GM23248 (cell line): ENCODE results near the gene SUGCT. TPM values are rescaled to one million over a fixed set of nuclear protein-coding genes. Genes with fewer than 3 reads are reported as not detected.

Experiments
- DNase-seq: peaks from one replicate; pipeline ENCODE4 v3.0.0-alpha.2; 2015
- H2AFZ ChIP-seq: fragments of 200-600 bp; sonication (generic); 2 replicates; pipeline ENCODE4 v1.6.1; 2016; ENCODE audit warnings: antibody characterized with exemption
- H3F3A ChIP-seq: fragments of 200-600 bp; sonication (generic); 2 replicates; pipeline ENCODE4 v1.6.1; 2016; ENCODE audit warnings: mild to moderate bottlenecking, antibody characterized with exemption, mixed run types; ENCODE audit not compliant: insufficient read depth
- H3K27ac ChIP-seq: fragments of 200-600 bp; sonication (generic); 2 replicates; pipeline ENCODE4 v1.5.1; 2016; ENCODE audit warnings: mild to moderate bottlenecking
- H3K27me3 ChIP-seq: fragments of 200-600 bp; sonication (generic); replicated peaks from 2 replicates; pipeline ENCODE4 v1.6.1; 2016; ENCODE audit warnings: mild to moderate bottlenecking; ENCODE audit not compliant: insufficient read depth
- H3K36me3 ChIP-seq: fragments of 200-600 bp; sonication (generic); 2 replicates; pipeline ENCODE4 v1.6.1; 2016; ENCODE audit warnings: low read depth, mild to moderate bottlenecking
- H3K4me1 ChIP-seq: fragments of 200-600 bp; sonication (generic); 2 replicates; pipeline ENCODE4 v1.6.1; 2016; ENCODE audit warnings: mild to moderate bottlenecking; ENCODE audit not compliant: insufficient read depth
- H3K4me2 ChIP-seq: fragments of 200-600 bp; sonication (generic); one replicate; pipeline ENCODE4 v1.6.1; 2016; ENCODE audit warnings: mild to moderate bottlenecking; ENCODE audit not compliant: unreplicated experiment
- H3K4me3 ChIP-seq: fragments of 200-600 bp; sonication (generic); 2 replicates; pipeline ENCODE4 v1.5.1; 2016; ENCODE audit warnings: mild to moderate bottlenecking
- H3K79me2 ChIP-seq: fragments of 200-600 bp; sonication (generic); 2 replicates; pipeline ENCODE4 v1.6.1; 2016; ENCODE audit warnings: mild to moderate bottlenecking; ENCODE audit not compliant: insufficient read depth
- H3K9ac ChIP-seq: fragments of 200-600 bp; sonication (generic); 2 replicates; pipeline ENCODE4 v1.6.1; 2016; ENCODE audit warnings: mild to moderate bottlenecking
- H3K9me2 ChIP-seq: fragments of 200-600 bp; sonication (generic); 2 replicates; pipeline ENCODE4 v1.6.1; 2016; ENCODE audit warnings: mixed run types, mild to moderate bottlenecking, moderate library complexity; ENCODE audit not compliant: insufficient read depth
- H3K9me3 ChIP-seq: fragments of 200-600 bp; sonication (generic); one replicate; pipeline ENCODE4 v1.6.1; 2017; ENCODE audit warnings: low read depth
- H4K20me1 ChIP-seq: fragments of 200-600 bp; sonication (generic); 2 replicates; pipeline ENCODE4 v1.6.0; 2016; ENCODE audit not compliant: insufficient read depth
- EZH2 ChIP-seq: fragments of 200-600 bp; sonication (generic); IDR thresholded peaks from 2 replicates; pipeline ENCODE4 v1.6.1; 2018; ENCODE audit warnings: antibody characterized with exemption, mild to moderate bottlenecking; ENCODE audit not compliant: insufficient read depth, poor library complexity, severe bottlenecking
- EZH2phosphoT487 ChIP-seq: fragments of 200-600 bp; sonication (generic); IDR thresholded peaks from 2 replicates; pipeline ENCODE4 v1.6.1; 2018; ENCODE audit warnings: antibody characterized with exemption, moderate library complexity, mild to moderate bottlenecking, low read depth; ENCODE audit not compliant: insufficient read depth
- WGBS, 2 experiments: methylation state at CpG; one replicate each; pipeline ENCODE4 v1.1.6; 2015 to 2017; ENCODE audit warnings: low lambda C conversion rate in 2 of 2, low coverage in 1 of 2; ENCODE audit errors: missing lambda C conversion rate in 2 of 2; 5-methylcytosine and 5-hydroxymethylcytosine counted together
- in situ Hi-C: fragments of 300-500 bp; cut with MboI; formaldehyde crosslinking; loops from 2 replicates; pipeline ENCODE4 v1.15.0; 2020
- polyA plus RNA-seq: library from polyadenylated mRNA; unstranded; fragments of >200 nt; fragmentation: Nextera tagmentation; extraction: Ambion mirVana; gene quantifications from 2 replicates; pipeline ENCODE4 v1.2.1, GENCODE V29; 2016
- total RNA-seq: library from RNA; depleted of rRNA; stranded (reverse); fragments of >200 nt; shearing (Covaris generic); gene quantifications from 2 replicates; pipeline ENCODE4 v1.2.3, GENCODE V29; 2014

Gene SUGCT
- total and polyA plus RNA-seq, 2 experiments from 2014 or later, result 2.2 to 7.1 TPM

DNA sequence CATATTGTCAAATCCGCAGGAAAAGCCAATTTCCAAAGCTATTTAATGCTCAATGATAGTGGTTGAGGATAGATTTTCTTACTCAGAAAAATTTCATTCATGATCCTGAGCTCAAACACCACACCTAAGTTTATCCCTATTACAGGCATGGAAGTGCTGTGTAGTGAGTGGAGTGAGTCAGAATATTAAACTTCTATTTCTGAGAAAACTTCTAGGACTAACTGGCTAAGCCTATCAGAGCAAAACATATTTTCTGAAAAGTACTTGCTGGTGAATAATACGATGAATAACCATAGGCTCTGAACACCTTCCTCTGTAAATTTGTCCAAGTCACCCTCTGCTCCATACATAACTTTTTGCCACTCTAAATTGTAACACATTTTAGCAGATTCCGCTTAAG is 221.5 kb downstream of the SUGCT start:
- H2AFZ ChIP-seq, result peak overlapping the region; percentile 28; the same call in 1 of the 2 replicates
- DNase-seq, result peak; percentile 70

DNA sequence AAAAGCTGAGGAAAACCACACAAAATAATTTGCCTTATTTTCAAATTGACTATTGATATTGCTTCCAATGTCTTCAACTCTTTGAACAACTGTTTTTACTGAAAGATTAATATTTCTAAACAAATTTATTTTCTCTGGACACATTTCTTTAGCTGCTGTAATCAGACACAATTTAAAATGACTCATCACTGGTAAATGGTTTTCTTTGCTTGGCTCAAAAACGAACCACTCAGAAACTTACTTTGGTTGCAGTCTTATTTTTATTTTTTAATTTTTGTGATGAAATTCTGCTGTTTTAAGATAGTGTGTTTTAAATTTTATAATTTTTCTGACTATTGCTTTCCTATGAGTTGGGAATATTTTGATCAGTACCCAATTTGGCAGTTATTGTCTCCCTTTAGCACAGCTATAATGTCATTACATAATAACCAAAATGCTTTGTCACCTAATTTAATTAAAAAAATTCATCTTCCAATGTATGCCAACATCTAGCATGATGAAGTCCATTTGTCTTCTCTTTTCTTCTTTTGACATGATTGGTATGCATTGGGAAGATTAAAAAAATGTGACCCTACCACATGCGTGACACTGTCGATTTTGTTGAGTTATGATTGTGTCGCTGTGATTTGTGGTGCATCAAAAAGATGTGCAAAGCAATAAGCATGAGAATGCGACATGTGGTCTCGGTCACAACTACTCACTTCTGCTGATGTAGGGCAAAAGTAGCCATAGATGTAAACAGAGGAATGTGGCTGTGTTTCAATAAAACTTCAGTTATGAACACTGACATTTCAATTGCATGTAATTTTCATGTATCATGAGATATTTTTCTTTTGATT is 222.3 kb downstream of the SUGCT start:
- H3K9me2 ChIP-seq, result no peaks in the 10 kb centered on the region
- peak; percentile 70 for DNase-seq
- peaks cover 20% of the 10 kb centered on the region for H3K4me1 ChIP-seq
- 0 out of 2 replicates have a peak overlapping the region, but pooled peaks have one; percentile 11 for H3K4me3 ChIP-seq
- no peaks in the 10 kb centered on the region for H4K20me1 ChIP-seq
- no peaks in the 10 kb centered on the region for H3K36me3 ChIP-seq
- WGBS, 2 experiments, result 9 to 14% methylated on average over 6 of the region's 6 CpGs
- peak overlapping the region; percentile 37; the same call in 1 of the 2 replicates for H3K9ac ChIP-seq
- peak overlapping the region; percentile 72 for H3K4me2 ChIP-seq
- peak overlapping the region; percentile 74 for H3K27ac ChIP-seq
- H3K79me2 ChIP-seq, result no peaks in the 10 kb centered on the region
- TF ChIP-seq EZH2phosphoT487, result no peak
- no peak for TF ChIP-seq EZH2
- H3K9me3 ChIP-seq, result no peaks in the 10 kb centered on the region
- H2AFZ ChIP-seq, result peak overlapping the region; percentile 28; the same call in 1 of the 2 replicates
- no peaks in the 10 kb centered on the region for H3K27me3 ChIP-seq
- in situ Hi-C loops, result no loop called here
- H3F3A ChIP-seq, result peaks cover 19% of the 10 kb centered on the region

More for the DNA sequence above, 221.5 kb downstream of the SUGCT start:
- Histone ChIP-seq H3K9me3 (no peaks in the 10 kb centered on the region), H4K20me1 (no peaks in the 10 kb centered on the region), H3K79me2 (no peaks in the 10 kb centered on the region), H3K4me3 (0 out of 2 replicates have a peak overlapping the region, but pooled peaks have one; percentile 11), H3K9me2 (no peaks in the 10 kb centered on the region), H3K27ac (peak overlapping the region; percentile 74), H3K9ac (peak overlapping the region; percentile 37; the same call in 1 of the 2 replicates), H3K4me1 (peaks cover 20% of the 10 kb centered on the region), H3K27me3 (no peaks in the 10 kb centered on the region), H3F3A (peaks cover 19% of the 10 kb centered on the region), H3K36me3 (no peaks in the 10 kb centered on the region), H3K4me2 (peak overlapping the region; percentile 72)
- 8 to 11% methylated on average over 3 of the region's 3 CpGs for WGBS, 2 experiments
- in situ Hi-C loops, result no loop called here
- TF ChIP-seq EZH2 (no peak), EZH2phosphoT487 (no peak)

DNA sequence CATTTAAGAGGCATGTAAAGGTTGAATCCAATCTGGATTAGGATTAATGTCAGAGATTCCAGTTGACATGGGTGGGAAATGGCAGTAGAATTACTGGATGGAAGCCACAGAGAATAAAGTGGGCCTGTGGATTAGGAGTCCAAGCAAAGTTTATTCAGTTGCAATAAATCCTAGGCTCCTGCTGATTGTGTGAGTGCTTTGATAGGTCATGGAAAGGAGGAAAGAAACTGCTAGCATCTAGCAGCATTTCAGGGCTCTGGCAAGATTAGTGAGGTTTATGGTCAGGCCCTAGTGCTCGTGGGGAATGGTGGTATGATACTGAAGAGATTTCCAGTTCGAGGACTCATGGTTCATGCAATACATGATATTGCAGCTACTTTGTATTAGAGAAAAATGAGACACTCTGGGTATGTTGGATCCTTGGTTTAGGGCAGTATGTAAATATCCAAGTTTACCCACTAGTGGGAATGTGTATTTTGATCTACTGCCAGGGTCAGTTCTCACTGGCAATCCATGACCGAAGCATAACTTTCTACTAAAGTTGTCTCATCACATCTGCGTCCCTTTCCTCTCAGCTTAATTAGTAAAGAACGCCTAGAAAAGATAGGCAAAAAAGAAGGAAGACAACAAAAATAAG is 235.0 kb downstream of the SUGCT start:
- Histone ChIP-seq H3K27me3 (no peaks in the 10 kb centered on the region), H3K9me3 (no peaks in the 10 kb centered on the region), H4K20me1 (no peaks in the 10 kb centered on the region), H3K9ac (no peak overlapping the region), H3K4me1 (peaks cover 8% of the 10 kb centered on the region; the same call in 1 of the 2 replicates), H3K4me2 (no peak overlapping the region), H3K36me3 (no peaks in the 10 kb centered on the region), H3F3A (no peaks in the 10 kb centered on the region), H2AFZ (no peak overlapping the region), H3K79me2 (no peaks in the 10 kb centered on the region), H3K4me3 (no peak overlapping the region), H3K9me2 (no peaks in the 10 kb centered on the region), H3K27ac (no peak overlapping the region)
- WGBS, 2 experiments, result 87 to 93% methylated on average over 5 of the region's 5 CpGs
- in situ Hi-C loops, result no loop called here
- DNase-seq, result no peak
- TF ChIP-seq EZH2phosphoT487 (no peak), EZH2 (no peak)

GRCh38 chr7:40371806-40372440 is 237.1 kb downstream of the SUGCT start:
- no peaks in the 10 kb centered on the region for H4K20me1 ChIP-seq
- H3K4me1 ChIP-seq, result peaks cover 8% of the 10 kb centered on the region; the same call in 1 of the 2 replicates
- peak overlapping the region; percentile 30 for H3K4me2 ChIP-seq
- H3K9me2 ChIP-seq, result no peaks in the 10 kb centered on the region
- H3K4me3 ChIP-seq, result no peak overlapping the region
- WGBS, 2 experiments, result 25 to 30% methylated on average over 4 of the region's 4 CpGs
- in situ Hi-C loops, result no loop called here
- H3K27me3 ChIP-seq, result no peaks in the 10 kb centered on the region
- H3K27ac ChIP-seq, result no peak overlapping the region
- H3K36me3 ChIP-seq, result no peaks in the 10 kb centered on the region
- H3K79me2 ChIP-seq, result no peaks in the 10 kb centered on the region
- no peaks in the 10 kb centered on the region for H3K9me3 ChIP-seq
- TF ChIP-seq EZH2phosphoT487, result no peak
- H2AFZ ChIP-seq, result peak overlapping the region; percentile 37; the same call in 1 of the 2 replicates
- no peak overlapping the region for H3K9ac ChIP-seq
- no peaks in the 10 kb centered on the region for H3F3A ChIP-seq
- DNase-seq, result peak; percentile 8
